ENCODE measurements around the gene CHMP5.

Gene CHMP5

GRCh38 chr9:33242609-33243134, 22.2 kb upstream of the CHMP5 start:
- no peak for FAIRE-seq
- no peak for DNase-seq (ENCODE audit: insufficient read length, low spot score)

GRCh38 chr9:33244137-33244784, 20.6 kb upstream of the CHMP5 start:
- DNase-seq (ENCODE audit: insufficient read length, low spot score) (no peak), FAIRE-seq (no peak)

GRCh38 chr9:33245341-33245740, 19.5 kb upstream of the CHMP5 start:
- DNase-seq (ENCODE audit: insufficient read length, low spot score) (no peak), FAIRE-seq (no peak)

GRCh38 chr9:33246269-33246860, 18.5 kb upstream of the CHMP5 start:
- no peak for FAIRE-seq
- DNase-seq (ENCODE audit: insufficient read length, low spot score) = no peak

- DNase-seq (ENCODE audit: insufficient read length, low spot score) = no peak
Observed at GRCh38 chr9:33248606-33249005, 16.2 kb upstream of the CHMP5 start.

GRCh38 chr9:33249087-33249658, 15.7 kb upstream of the CHMP5 start:
- no peak for DNase-seq (ENCODE audit: insufficient read length, low spot score)
- FAIRE-seq = no peak

More at GRCh38 chr9:33248606-33249005, 16.2 kb upstream of the CHMP5 start:
- FAIRE-seq = no peak

GRCh38 chr9:33249983-33250382, 14.9 kb upstream of the CHMP5 start:
- no peak for DNase-seq (ENCODE audit: insufficient read length, low spot score)
- no peak for FAIRE-seq

- peak; percentile 39 for FAIRE-seq
Observed at GRCh38 chr9:33250458-33250995, 14.3 kb upstream of the CHMP5 start.

GRCh38 chr9:33254211-33254610, 10.6 kb upstream of the CHMP5 start:
- no peak for DNase-seq (ENCODE audit: insufficient read length, low spot score)
- FAIRE-seq = no peak

More at GRCh38 chr9:33250458-33250995, 14.3 kb upstream of the CHMP5 start:
- DNase-seq (ENCODE audit: insufficient read length, low spot score) = no peak

GRCh38 chr9:33255014-33255413, 9.8 kb upstream of the CHMP5 start:
- no peak for FAIRE-seq

GRCh38 chr9:33255471-33255870, 9.4 kb upstream of the CHMP5 start:
- no peak for FAIRE-seq

More at GRCh38 chr9:33255014-33255413, 9.8 kb upstream of the CHMP5 start:
- no peak for DNase-seq (ENCODE audit: insufficient read length, low spot score)

GRCh38 chr9:33256236-33256635, 8.6 kb upstream of the CHMP5 start:
- no peak for FAIRE-seq
- no peak for DNase-seq (ENCODE audit: insufficient read length, low spot score)

More at GRCh38 chr9:33255471-33255870, 9.4 kb upstream of the CHMP5 start:
- DNase-seq (ENCODE audit: insufficient read length, low spot score) = no peak

GRCh38 chr9:33257276-33257675, 7.6 kb upstream of the CHMP5 start:
- DNase-seq (ENCODE audit: insufficient read length, low spot score) = no peak
- FAIRE-seq = no peak

- FAIRE-seq = no peak
- no peak for DNase-seq (ENCODE audit: insufficient read length, low spot score)
Observed at GRCh38 chr9:33260372-33260771, 4.5 kb upstream of the CHMP5 start.

GRCh38 chr9:33263131-33264002, 1.5 kb upstream of the CHMP5 start:
- FAIRE-seq (peak; percentile 23), DNase-seq (ENCODE audit: insufficient read length, low spot score) (no peak)

GRCh38 chr9:33264003-33264472, 811 bp upstream of the CHMP5 start:
- no peak for DNase-seq (ENCODE audit: insufficient read length, low spot score)
- peak; percentile 81 for FAIRE-seq

- FAIRE-seq (peak; percentile 40), DNase-seq (ENCODE audit: insufficient read length, low spot score) (no peak)
Observed at GRCh38 chr9:33265211-33265865, 489 bp downstream of the CHMP5 start.

GRCh38 chr9:33267151-33267767, 2.4 kb downstream of the CHMP5 start:
- FAIRE-seq (no peak), DNase-seq (ENCODE audit: insufficient read length, low spot score) (no peak)

- DNase-seq (ENCODE audit: insufficient read length, low spot score) (no peak), FAIRE-seq (no peak)
Observed at GRCh38 chr9:33270146-33270545, 5.3 kb downstream of the CHMP5 start.

GRCh38 chr9:33272061-33272460, 7.2 kb downstream of the CHMP5 start:
- FAIRE-seq = no peak
- DNase-seq (ENCODE audit: insufficient read length, low spot score) = no peak

Measured in GM19239 (cell line).